ENCODE results near the gene RTP3.

GRCh38 chr3:46542344-46542743, 44.6 kb downstream of the RTP3 start:
- TF ChIP-seq CTCF (IDR thresholded peaks at IDR 0.05) (no peak), EP300 (IDR thresholded peaks at IDR 0.05) (no peak)

Data from gastroesophageal sphincter (tissue), 3 donors.